ENCODE results near the gene GTF2H4. TPM values are rescaled to one million over a fixed set of nuclear protein-coding genes. Genes with fewer than 3 reads are reported as not detected.

The GTF2H4 gene
- total RNA-seq, 1 donor from 2014 or later = 23.0 TPM

GRCh38 chr6:30887901-30888815 lies 19.8 kb upstream of the GTF2H4 start:
- Histone ChIP-seq H3K4me1 (peaks cover 43% of the 10 kb centered on the region), H3K9me3 (replicated peaks) (no peaks in the 10 kb centered on the region), H3K27me3 (ENCODE audit: low read depth) (no peaks in the 10 kb centered on the region), H3K4me3 (no peak overlapping the region), H3K36me3 (peaks cover 13% of the 10 kb centered on the region), H3K27ac (replicated peaks) (no peak overlapping the region)
- TF ChIP-seq CTCF (IDR thresholded peaks at IDR 0.05; ENCODE audit: borderline replicate concordance) = no peak
- no peak for DNase-seq
- intact Hi-C loops (cut with micrococcal nuclease) = loop anchor here (10.0 kb wide), 1 partner anchor 143 kb away; the partner anchor contains the start of genes FLOT1 and IER3

GRCh38 chr6:30888816-30889495 lies 19.1 kb upstream of the GTF2H4 start:
- Histone ChIP-seq H3K27me3 (ENCODE audit: low read depth) (no peaks in the 10 kb centered on the region), H3K4me3 (no peak overlapping the region), H3K27ac (replicated peaks) (no peak overlapping the region), H3K36me3 (peaks cover 14% of the 10 kb centered on the region), H3K4me1 (peaks cover 35% of the 10 kb centered on the region), H3K9me3 (replicated peaks) (no peaks in the 10 kb centered on the region)
- intact Hi-C loops (cut with micrococcal nuclease) = loop anchor here (10.0 kb wide), 1 partner anchor 144 kb away; the partner anchor contains the start of genes FLOT1 and IER3
- no peak for TF ChIP-seq CTCF (IDR thresholded peaks at IDR 0.05; ENCODE audit: borderline replicate concordance)
- DNase-seq = no peak

- TF ChIP-seq CTCF (IDR thresholded peaks at IDR 0.05; ENCODE audit: borderline replicate concordance) = no peak
- H3K27me3 ChIP-seq (ENCODE audit: low read depth) = no peaks in the 10 kb centered on the region
- H3K9me3 ChIP-seq (replicated peaks) = no peaks in the 10 kb centered on the region
- H3K4me3 ChIP-seq = no peak overlapping the region
- intact Hi-C loops (cut with micrococcal nuclease) = loop anchor here (10.0 kb wide), 1 partner anchor 145 kb away; the partner anchor contains the start of genes FLOT1 and IER3
- DNase-seq = no peak
- H3K36me3 ChIP-seq = peaks cover 18% of the 10 kb centered on the region
- H3K4me1 ChIP-seq = peaks cover 32% of the 10 kb centered on the region
- H3K27ac ChIP-seq (replicated peaks) = no peak overlapping the region
These were observed 18.5 kb upstream of the GTF2H4 start for GRCh38 chr6:30889496-30889885.

GRCh38 chr6:30889921-30890645 lies 17.9 kb upstream of the GTF2H4 start:
- no peak overlapping the region for H3K27ac ChIP-seq (replicated peaks)
- H3K27me3 ChIP-seq (ENCODE audit: low read depth) = no peaks in the 10 kb centered on the region
- DNase-seq = no peak
- no peak for TF ChIP-seq CTCF (IDR thresholded peaks at IDR 0.05; ENCODE audit: borderline replicate concordance)
- intact Hi-C loops (cut with micrococcal nuclease) = loop anchor here (10.0 kb wide), 1 partner anchor 145 kb away; the partner anchor contains the start of genes FLOT1 and IER3
- no peaks in the 10 kb centered on the region for H3K9me3 ChIP-seq (replicated peaks)
- peaks cover 26% of the 10 kb centered on the region for H3K4me1 ChIP-seq
- no peak overlapping the region for H3K4me3 ChIP-seq
- peaks cover 24% of the 10 kb centered on the region for H3K36me3 ChIP-seq

Data from left ventricle myocardium inferior (tissue), 1 donor.